ENCODE data around the gene BTF3.

DNA sequence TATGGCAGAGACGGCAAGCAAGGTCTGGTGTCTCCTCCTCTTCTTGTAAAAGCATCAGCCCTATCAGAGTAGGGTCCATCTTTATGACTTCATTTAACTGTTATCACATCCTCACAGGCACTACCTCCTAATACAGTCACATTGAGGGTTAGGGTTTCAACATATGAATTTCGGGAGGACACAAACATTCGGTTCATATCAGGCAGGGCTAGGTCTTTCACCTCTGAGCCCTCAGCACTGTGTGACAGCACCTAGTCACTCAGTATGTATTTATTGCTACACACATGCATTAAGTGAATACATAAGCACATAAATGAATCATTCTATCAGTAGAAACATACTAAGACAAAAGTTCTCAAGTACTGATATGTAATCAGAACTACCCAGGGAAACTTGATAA, 9.4 kb upstream of the BTF3 start:
- no peak for TF ChIP-seq POLR2AphosphoS5 (IDR thresholded peaks at IDR 0.05; ENCODE audit: low read depth, low read length)
- no peak for TF ChIP-seq TAF1 (IDR thresholded peaks at IDR 0.05; ENCODE audit: borderline replicate concordance, insufficient read depth, low read length)
- TF ChIP-seq SIN3A (IDR thresholded peaks at IDR 0.05; ENCODE audit: borderline replicate concordance, insufficient read depth, low read length), result no peak
- TF ChIP-seq, protein P1, sequence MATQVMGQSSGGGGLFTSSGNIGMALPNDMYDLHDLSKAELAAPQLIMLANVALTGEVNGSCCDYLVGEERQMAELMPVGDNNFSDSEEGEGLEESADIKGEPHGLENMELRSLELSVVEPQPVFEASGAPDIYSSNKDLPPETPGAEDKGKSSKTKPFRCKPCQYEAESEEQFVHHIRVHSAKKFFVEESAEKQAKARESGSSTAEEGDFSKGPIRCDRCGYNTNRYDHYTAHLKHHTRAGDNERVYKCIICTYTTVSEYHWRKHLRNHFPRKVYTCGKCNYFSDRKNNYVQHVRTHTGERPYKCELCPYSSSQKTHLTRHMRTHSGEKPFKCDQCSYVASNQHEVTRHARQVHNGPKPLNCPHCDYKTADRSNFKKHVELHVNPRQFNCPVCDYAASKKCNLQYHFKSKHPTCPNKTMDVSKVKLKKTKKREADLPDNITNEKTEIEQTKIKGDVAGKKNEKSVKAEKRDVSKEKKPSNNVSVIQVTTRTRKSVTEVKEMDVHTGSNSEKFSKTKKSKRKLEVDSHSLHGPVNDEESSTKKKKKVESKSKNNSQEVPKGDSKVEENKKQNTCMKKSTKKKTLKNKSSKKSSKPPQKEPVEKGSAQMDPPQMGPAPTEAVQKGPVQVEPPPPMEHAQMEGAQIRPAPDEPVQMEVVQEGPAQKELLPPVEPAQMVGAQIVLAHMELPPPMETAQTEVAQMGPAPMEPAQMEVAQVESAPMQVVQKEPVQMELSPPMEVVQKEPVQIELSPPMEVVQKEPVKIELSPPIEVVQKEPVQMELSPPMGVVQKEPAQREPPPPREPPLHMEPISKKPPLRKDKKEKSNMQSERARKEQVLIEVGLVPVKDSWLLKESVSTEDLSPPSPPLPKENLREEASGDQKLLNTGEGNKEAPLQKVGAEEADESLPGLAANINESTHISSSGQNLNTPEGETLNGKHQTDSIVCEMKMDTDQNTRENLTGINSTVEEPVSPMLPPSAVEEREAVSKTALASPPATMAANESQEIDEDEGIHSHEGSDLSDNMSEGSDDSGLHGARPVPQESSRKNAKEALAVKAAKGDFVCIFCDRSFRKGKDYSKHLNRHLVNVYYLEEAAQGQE (IDR thresholded peaks at IDR 0.05; ENCODE audit: insufficient read depth in 1 of 2, low read depth in 2 of 2, low read length in 2 of 2), result no peak
